Gastroesophageal sphincter (tissue), 3 donors: ENCODE results near the gene RSU1.

Source experiments
- CTCF ChIP-seq, 4 experiments: fragments of 200-600 bp in 2 of 4; fragments of 450-650 bp in 2 of 4; sonication (generic) in 1 of 4; IDR thresholded peaks; one replicate each; pipeline ENCODE4 v1.5.1; 2017 to 2019; ENCODE audit warnings: antibody characterized with exemption in 4 of 4, mild to moderate bottlenecking in 2 of 4, moderate library complexity in 2 of 4
- EP300 ChIP-seq: sonication (generic); formaldehyde crosslinking; IDR thresholded peaks from one replicate; pipeline ENCODE4 v1.6.1; 2017; ENCODE audit warnings: antibody characterized with exemption, mild to moderate bottlenecking

DNA sequence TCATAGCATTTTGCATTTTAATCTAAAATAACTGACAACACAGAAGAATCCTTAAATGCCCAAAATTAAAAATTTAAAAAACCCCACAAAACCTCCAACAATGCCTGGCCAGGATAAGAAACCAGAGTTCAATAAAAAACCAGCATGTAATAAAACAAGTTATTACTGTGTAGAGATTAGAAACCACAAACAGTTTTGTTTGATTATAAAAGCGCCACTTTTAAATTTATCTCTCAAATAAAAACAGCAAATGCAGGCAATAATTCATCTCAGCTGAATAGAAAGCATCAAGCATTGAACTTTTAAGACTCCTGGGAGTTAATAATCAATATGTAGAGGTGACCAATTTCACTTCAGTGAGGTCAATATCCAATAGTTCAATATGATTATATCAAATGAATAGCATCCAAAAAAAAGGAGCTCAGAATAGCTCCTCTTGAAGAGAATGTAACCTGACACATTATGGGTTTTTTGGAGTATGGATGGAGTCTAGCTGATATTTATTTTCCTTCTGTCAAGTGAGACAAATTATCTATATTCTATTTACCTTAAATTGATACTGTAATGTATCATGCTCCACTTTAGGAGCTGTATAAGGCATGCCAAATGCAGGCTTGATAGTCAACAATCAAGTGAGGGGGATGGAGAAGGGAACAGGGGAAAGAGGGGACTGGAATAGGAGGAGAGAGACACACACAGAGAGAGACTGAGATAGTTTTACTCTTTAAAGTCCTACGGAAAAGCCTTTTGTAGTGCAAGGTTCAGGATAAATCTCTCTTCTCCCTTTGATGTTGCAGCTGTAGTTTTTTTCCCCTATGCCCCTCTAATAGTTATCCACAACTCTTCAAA is 130.9 kb downstream of the RSU1 start:
- TF ChIP-seq CTCF (IDR thresholded peaks at IDR 0.05) (no peak), EP300 (no peak)
